ENCODE data around the gene POU5F2.
A peak's percentile ranks its signal among the peaks of the same experiment; 100 is the strongest.

The POU5F2 gene, protein sequence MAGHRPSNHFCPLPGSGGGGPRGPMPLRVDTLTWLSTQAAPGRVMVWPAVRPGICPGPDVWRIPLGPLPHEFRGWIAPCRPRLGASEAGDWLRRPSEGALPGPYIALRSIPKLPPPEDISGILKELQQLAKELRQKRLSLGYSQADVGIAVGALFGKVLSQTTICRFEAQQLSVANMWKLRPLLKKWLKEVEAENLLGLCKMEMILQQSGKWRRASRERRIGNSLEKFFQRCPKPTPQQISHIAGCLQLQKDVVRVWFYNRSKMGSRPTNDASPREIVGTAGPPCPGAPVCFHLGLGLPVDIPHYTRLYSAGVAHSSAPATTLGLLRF

GRCh38 chr5:93741136-93741811, at the start of gene POU5F2:
POU5F2 (minus strand) TSS chr5:93741600; CDS start chr5:93741563, 37 bp downstream.
- no peak for DNase-seq

- DNase-seq: no peak
Measured at GRCh38 chr5:93790401-93790800, 49.0 kb upstream of the POU5F2 start.

DNA sequence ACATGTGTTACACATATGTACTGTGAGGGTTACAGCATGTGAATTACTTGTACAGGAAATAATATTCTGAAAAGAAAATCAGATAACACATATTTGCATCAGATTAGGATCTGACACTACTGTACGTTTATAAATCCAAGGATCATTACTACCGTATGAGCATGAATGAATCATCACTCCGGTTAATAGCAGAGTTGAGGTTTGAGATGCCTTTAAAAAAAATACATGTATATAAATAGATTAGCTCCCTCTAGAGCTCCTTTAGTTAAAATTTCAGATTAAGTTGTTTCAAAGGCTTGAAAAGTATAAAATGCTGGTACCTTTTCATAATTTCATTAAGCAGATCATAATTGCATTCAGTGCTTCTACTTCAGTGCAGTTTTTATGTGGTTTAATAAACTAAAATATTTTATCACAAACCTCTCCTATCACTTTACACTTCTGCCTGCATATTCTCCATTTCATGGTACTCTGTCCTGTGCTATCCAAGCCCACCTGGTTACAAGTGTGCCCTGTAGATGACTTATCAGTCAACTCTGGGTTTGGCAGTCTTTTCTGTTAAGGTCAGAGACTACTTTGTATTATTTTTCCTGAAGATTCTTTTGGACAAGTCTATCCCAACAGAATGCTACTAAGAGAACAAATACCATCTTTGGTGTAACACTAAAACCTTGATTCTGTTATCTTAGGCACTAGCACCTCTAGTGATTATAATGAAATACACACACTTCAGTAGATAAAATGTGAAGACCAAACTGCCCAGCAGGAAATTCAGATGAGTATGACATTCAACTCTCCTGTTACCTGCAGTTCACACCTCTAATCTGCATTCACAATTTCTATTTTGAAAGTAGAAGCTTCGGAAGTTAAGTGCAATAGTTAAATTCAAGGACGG, 48.0 kb upstream of the POU5F2 start:
- no peak for DNase-seq

GRCh38 chr5:93787598-93787997, 46.2 kb upstream of the POU5F2 start:
- DNase-seq: no peak

GRCh38 chr5:93785475-93785874, 44.1 kb upstream of the POU5F2 start:
- no peak for DNase-seq

- DNase-seq: no peak
Measured at GRCh38 chr5:93782978-93783377, 41.6 kb upstream of the POU5F2 start.

- DNase-seq: no peak
Measured at GRCh38 chr5:93777620-93778019, 36.2 kb upstream of the POU5F2 start.

DNA sequence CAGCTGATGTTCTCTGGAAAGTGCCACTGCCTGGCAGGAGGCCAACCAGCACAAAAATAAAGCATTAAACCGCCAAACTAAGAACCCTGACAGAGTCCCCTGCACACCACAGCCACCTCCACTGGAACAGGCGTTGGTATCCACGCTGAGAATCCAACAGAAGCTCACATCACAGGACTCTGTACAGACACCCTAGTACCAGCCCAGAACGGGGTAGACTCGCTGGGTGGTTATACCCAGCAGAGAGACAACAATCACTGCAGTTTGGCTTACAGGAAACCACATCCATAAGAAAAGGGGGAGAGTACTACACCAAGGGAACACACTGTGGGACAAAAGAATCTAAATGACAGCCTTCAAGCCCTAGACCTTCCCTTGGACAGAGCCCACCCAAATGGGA, 15.0 kb upstream of the POU5F2 start:
- DNase-seq: no peak

- no peak for DNase-seq
Measured at GRCh38 chr5:93755716-93756115, 14.3 kb upstream of the POU5F2 start.

DNA sequence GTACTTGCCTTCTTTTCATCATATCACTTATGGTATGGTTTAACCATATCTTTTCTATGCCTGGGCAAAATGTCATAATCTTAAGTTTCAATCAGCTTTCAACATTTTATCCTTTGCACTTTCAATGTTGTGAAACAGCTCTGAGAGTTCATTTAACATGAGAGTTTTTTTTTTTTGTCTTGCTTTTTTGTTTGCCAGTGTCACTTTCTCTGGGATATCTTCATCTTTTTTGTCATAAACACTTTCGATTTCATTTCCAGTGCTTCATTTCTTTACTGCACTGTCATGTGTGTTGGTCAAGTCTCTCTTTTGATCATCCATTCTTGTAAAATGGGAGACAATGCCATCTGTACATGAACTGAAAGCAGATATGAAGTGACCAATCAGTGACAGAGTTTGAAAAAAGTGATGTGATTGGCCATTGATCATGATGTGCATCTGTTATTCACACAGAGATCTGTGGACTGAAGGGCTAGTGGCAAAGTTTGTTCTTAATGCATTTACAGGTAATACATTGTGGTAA, 7.5 kb upstream of the POU5F2 start:
- DNase-seq: no peak

- no peak for DNase-seq
Measured at GRCh38 chr5:93746406-93747056, 5.1 kb upstream of the POU5F2 start.

DNA sequence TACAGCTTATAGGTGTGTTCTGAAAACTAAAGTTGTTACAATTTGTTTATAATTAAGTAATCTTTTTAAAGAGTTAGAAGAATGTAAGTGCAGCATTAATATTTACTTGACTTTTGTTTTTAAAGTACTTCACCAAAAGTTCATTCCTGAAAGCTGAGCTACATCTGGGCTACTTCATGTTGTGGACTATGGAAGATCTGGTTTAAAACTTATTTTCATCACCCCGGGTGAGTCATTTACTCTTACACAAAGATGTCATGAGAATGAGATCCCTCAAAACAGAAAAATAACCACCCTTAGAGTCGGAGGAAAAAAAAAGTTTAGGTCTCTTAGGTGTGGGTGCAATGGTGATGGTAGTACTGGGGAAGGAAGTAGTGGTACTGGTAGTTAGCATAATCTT, 5.1 kb downstream of the POU5F2 start:
- DNase-seq: no peak

DNA sequence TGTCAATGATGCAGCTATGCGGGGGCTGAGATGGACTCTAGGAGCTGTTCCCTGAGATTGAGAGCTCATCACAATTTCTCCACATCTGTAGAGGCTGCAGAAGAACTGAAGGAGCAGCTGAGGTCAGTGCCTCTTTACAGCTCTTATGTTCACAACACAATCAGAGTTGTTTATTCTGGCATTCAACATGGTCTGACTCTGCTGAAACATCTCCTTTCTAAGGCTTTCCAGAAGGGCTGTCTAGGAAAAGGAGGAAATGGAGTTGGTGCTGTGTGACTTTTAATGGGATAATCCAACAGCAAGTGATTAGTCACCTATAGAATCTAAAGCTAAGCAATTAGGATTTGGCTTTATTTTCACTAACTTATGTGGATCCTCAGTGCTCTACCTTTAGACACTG, 6.0 kb downstream of the POU5F2 start:
- DNase-seq: no peak

- no peak for DNase-seq
Measured at GRCh38 chr5:93731987-93732386, 9.4 kb downstream of the POU5F2 start.

DNA sequence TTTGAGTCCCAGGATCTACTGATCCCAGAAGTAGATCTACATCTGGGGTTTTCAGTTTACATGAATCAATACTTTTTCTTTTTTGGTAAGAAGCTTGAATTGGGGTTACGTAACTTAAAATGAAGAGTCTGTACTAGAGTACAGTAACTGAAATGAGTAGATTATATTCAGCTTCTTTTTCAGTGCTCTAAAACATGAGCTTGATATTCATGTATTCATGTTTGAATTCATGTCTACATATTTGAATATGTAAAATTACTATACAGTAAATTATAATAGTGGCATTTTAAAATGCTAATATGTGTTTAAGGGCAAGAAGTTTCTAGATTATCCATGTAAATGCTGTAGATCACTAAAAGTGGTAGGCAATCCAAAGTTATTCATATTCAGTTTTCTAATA, 14.8 kb downstream of the POU5F2 start:
- DNase-seq: no peak

GRCh38 chr5:93724791-93725190, 16.6 kb downstream of the POU5F2 start:
- DNase-seq: no peak

- DNase-seq: no peak
Measured at GRCh38 chr5:93723681-93724080, 17.7 kb downstream of the POU5F2 start.

GRCh38 chr5:93723005-93723404, 18.4 kb downstream of the POU5F2 start:
- no peak for DNase-seq

GRCh38 chr5:93722588-93722987, 18.8 kb downstream of the POU5F2 start:
- DNase-seq: no peak

DNA sequence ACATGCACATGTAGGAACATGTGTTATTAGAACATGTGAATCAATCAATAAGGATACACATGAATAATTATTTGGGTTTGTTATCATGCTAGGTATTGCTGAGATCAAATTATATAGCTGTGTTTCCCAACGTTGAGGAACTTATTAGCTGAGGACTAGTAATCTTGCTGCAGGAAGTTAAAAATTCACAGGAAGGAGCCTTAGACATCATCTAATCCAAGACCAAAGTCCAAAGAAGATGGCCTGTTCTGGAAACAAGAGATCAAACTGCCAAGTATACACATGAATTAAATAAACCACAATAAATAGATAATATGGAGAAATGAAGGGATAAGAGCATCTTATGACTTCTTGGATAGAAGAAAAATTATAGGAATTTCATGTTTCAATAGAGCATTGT, 19.9 kb downstream of the POU5F2 start:
- DNase-seq: no peak

- no peak for DNase-seq
Measured at GRCh38 chr5:93721071-93721470, 20.3 kb downstream of the POU5F2 start.

DNA sequence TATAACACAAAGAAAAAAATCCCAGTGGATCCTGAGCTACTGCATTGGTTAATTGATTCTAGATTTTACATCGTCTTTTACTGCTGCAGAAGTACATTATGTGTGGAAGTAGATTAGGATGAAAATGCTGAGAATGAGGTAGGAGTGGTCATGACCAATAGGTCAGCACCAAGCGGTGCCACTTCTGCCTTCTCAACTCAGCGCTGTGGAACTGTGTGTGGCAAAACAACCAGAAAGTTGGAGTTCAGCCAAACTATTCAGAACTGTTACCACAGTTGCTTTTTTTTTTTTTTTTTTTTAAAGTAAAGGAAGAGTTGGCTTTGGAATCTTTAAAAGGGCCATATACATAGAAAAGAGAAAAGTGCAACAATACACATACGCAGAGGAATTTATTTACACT, 24.2 kb downstream of the POU5F2 start:
- peak; percentile 46 to 65 for DNase-seq

DNA sequence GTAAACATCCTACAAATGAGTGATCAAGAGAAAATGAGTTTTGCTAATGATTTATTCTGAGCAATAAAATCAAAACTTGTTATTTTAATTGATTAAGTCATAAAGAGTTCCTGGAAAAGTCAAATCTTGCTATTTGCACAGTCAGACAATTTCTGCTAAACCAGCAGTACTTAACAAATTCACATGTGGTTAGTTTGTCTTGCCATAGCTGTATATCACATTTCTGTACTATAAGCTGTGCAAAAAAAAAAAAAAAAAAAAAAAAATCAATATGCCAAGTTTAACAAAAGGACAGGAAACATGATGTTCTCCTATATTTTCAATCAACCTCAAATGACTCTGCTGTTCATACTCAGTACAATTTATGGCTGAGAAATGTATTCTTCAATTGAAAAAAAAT, 24.9 kb downstream of the POU5F2 start:
- DNase-seq: no peak
